Activated T-helper 1 cell treated with Interleukin-2 at 50 U/mL for 16 hours (primary cell): ENCODE measurements around the gene DUSP1.

Source experiments
- DNase-seq: peaks from one replicate; pipeline ENCODE4 v3.0.0-alpha.2; 2020; ENCODE audit warnings: low read depth

The DUSP1 gene

GRCh38 chr5:172743112-172743959 is 27.7 kb downstream of the DUSP1 start:
- DNase-seq = no peak

- DNase-seq = no peak
Measured at GRCh38 chr5:172741206-172741582, 29.8 kb downstream of the DUSP1 start.

- no peak for DNase-seq
Measured at GRCh38 chr5:172740428-172741205, 30.4 kb downstream of the DUSP1 start.

- DNase-seq = no peak
Measured at GRCh38 chr5:172739375-172739774, 31.6 kb downstream of the DUSP1 start.

- no peak for DNase-seq
Measured at GRCh38 chr5:172736508-172737135, 34.4 kb downstream of the DUSP1 start.

GRCh38 chr5:172735141-172735831 is 35.7 kb downstream of the DUSP1 start:
- DNase-seq = no peak

GRCh38 chr5:172733974-172734346 is 37.0 kb downstream of the DUSP1 start:
- no peak for DNase-seq

GRCh38 chr5:172733131-172733973 is 37.6 kb downstream of the DUSP1 start:
- DNase-seq = no peak

- DNase-seq = no peak
Measured at GRCh38 chr5:172732201-172732865, 38.7 kb downstream of the DUSP1 start.

GRCh38 chr5:172731680-172732074 is 39.3 kb downstream of the DUSP1 start:
- no peak for DNase-seq

GRCh38 chr5:172730981-172731679 is 39.9 kb downstream of the DUSP1 start:
- DNase-seq = no peak

- DNase-seq = no peak
Measured at GRCh38 chr5:172730222-172730621, 40.8 kb downstream of the DUSP1 start.

GRCh38 chr5:172729588-172729987 is 41.4 kb downstream of the DUSP1 start:
- DNase-seq = no peak

GRCh38 chr5:172728481-172729241 is 42.3 kb downstream of the DUSP1 start:
- no peak for DNase-seq

- DNase-seq = no peak
Measured at GRCh38 chr5:172727551-172727950, 43.4 kb downstream of the DUSP1 start.

GRCh38 chr5:172726966-172727365 is 44.0 kb downstream of the DUSP1 start:
- DNase-seq = no peak

GRCh38 chr5:172725785-172726184 is 45.2 kb downstream of the DUSP1 start:
- DNase-seq = no peak

- DNase-seq = no peak
Measured at GRCh38 chr5:172725273-172725672, 45.7 kb downstream of the DUSP1 start.
